Vagina (tissue), 2 donors: ENCODE results near the gene MAML1.

Experiments
- POLR2A ChIP-seq, 2 donors: fragments of 450-650 bp; IDR thresholded peaks; one replicate each; pipeline ENCODE4 v1.6.1; 2017; ENCODE audit warnings: antibody characterized with exemption in 2 of 2, mild to moderate bottlenecking in 2 of 2, moderate library complexity in 2 of 2
- POLR2AphosphoS5 ChIP-seq, 2 donors: sonication (generic); formaldehyde crosslinking; IDR thresholded peaks; one replicate each; pipeline ENCODE4 v1.9.0; 2017; ENCODE audit warnings: antibody characterized with exemption in 2 of 2, mild to moderate bottlenecking in 2 of 2, low read depth in 1 of 2; ENCODE audit not compliant: insufficient read depth in 1 of 2
- TF ChIP-seq, protein P1 (sequence below), 3 experiments: fragments of 450-650 bp in 2 of 3; fragments of 200-600 bp in 1 of 3; sonication (generic) in 1 of 3; IDR thresholded peaks; one replicate each; pipeline ENCODE4 v1.5.1; 2017 to 2019; ENCODE audit warnings: antibody characterized with exemption in 3 of 3, mild to moderate bottlenecking in 2 of 3, moderate library complexity in 2 of 3

GRCh38 chr5:179694561-179694960 is 38.1 kb upstream of the MAML1 start:
- TF ChIP-seq, protein P1, sequence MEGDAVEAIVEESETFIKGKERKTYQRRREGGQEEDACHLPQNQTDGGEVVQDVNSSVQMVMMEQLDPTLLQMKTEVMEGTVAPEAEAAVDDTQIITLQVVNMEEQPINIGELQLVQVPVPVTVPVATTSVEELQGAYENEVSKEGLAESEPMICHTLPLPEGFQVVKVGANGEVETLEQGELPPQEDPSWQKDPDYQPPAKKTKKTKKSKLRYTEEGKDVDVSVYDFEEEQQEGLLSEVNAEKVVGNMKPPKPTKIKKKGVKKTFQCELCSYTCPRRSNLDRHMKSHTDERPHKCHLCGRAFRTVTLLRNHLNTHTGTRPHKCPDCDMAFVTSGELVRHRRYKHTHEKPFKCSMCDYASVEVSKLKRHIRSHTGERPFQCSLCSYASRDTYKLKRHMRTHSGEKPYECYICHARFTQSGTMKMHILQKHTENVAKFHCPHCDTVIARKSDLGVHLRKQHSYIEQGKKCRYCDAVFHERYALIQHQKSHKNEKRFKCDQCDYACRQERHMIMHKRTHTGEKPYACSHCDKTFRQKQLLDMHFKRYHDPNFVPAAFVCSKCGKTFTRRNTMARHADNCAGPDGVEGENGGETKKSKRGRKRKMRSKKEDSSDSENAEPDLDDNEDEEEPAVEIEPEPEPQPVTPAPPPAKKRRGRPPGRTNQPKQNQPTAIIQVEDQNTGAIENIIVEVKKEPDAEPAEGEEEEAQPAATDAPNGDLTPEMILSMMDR (IDR thresholded peaks at IDR 0.05): no peak
- no peak for TF ChIP-seq POLR2A (IDR thresholded peaks at IDR 0.05)
- no peak for TF ChIP-seq POLR2AphosphoS5 (IDR thresholded peaks at IDR 0.05; ENCODE audit: insufficient read depth in 1 of 2, low read depth in 1 of 2)
